IgD-negative memory B cell (primary cell): ENCODE measurements around the gene ANKAR. TPM values are rescaled to one million over a fixed set of nuclear protein-coding genes. Genes with fewer than 3 reads are reported as not detected.
A peak's percentile ranks its signal among the peaks of the same experiment; 100 is the strongest.
"Not testable (repeated sequence)": the region's sequence is repeated elsewhere in the genome, so short reads cannot be mapped to it uniquely, and the experiment has no call there.

ENCODE experiments used
- H3K27ac Mint-ChIP-seq, 3 donors: one replicate each; pipeline ENCODE4 v1.8.0; 2020 to 2022; ENCODE audit warnings: mild to moderate bottlenecking in 3 of 3, mixed read lengths in 3 of 3, moderate library complexity in 1 of 3
- H3K27me3 Mint-ChIP-seq: one replicate; pipeline ENCODE4 v1.8.0; 2021; ENCODE audit warnings: mixed read lengths
- H3K36me3 Mint-ChIP-seq: one replicate; pipeline ENCODE4 v1.8.0; 2020; ENCODE audit warnings: mild to moderate bottlenecking, mixed read lengths
- H3K4me1 Mint-ChIP-seq, 3 donors: one replicate each; pipeline ENCODE4 v1.8.0; 2020 to 2022; ENCODE audit warnings: mixed read lengths in 3 of 3, mild to moderate bottlenecking in 1 of 3
- H3K4me3 Mint-ChIP-seq, 4 donors: one replicate each; pipeline ENCODE4 v1.8.0; 2020 to 2022; ENCODE audit warnings: mild to moderate bottlenecking in 4 of 4, mixed read lengths in 4 of 4, moderate library complexity in 3 of 4
- H3K9me3 Mint-ChIP-seq, 3 donors: one replicate each; pipeline ENCODE4 v1.8.0; 2020 to 2021; ENCODE audit warnings: mixed read lengths in 3 of 3, mild to moderate bottlenecking in 1 of 3
- polyA plus RNA-seq: library from polyadenylated mRNA; unstranded; fragments of 300-500 nt; fragmentation: Illumina TruSeq; gene quantifications from one replicate; pipeline ENCODE4 v1.2.3, GENCODE V29; 2021

ANKAR gene
- polyA plus RNA-seq, 1 donor from 2014 or later: 10.0 TPM

GRCh38 chr2:189673661-189674373, 653 bp upstream of the ANKAR start:
- peak overlapping the region; percentile 88 to 99 (median 94) for H3K27ac Mint-ChIP-seq
- peak overlapping the region; percentile 79 to 98 (median 94) for H3K4me3 Mint-ChIP-seq
- H3K27me3 Mint-ChIP-seq: no peaks in the 10 kb centered on the region
- H3K36me3 Mint-ChIP-seq: peaks cover 7% of the 10 kb centered on the region
- peaks cover 18 to 25% (median 25%) of the 10 kb centered on the region in 3 donors for H3K4me1 Mint-ChIP-seq
- peaks cover 0 to 8% (median 4%) of the 10 kb centered on the region in 3 donors for H3K9me3 Mint-ChIP-seq

- peaks cover 6% of the 10 kb centered on the region for H3K36me3 Mint-ChIP-seq
- H3K4me1 Mint-ChIP-seq: peaks cover 23 to 45% (median 40%) of the 10 kb centered on the region in 3 donors
- H3K27me3 Mint-ChIP-seq: no peaks in the 10 kb centered on the region
- H3K4me3 Mint-ChIP-seq: peak overlapping the region in 1 of 4 donors; percentile 21
- H3K27ac Mint-ChIP-seq: no peak overlapping the region
- peaks cover 0 to 8% (median 4%) of the 10 kb centered on the region in 3 donors for H3K9me3 Mint-ChIP-seq
Measured at GRCh38 chr2:189676471-189676870, 2.0 kb downstream of the ANKAR start.

- peaks cover 6% of the 10 kb centered on the region for H3K36me3 Mint-ChIP-seq
- H3K27me3 Mint-ChIP-seq: no peaks in the 10 kb centered on the region
- peaks cover 0 to 8% (median 4%) of the 10 kb centered on the region in 3 donors for H3K9me3 Mint-ChIP-seq
- peak overlapping the region in 2 of 4 donors; percentile 15 to 63 for H3K4me3 Mint-ChIP-seq
- no peak overlapping the region for H3K27ac Mint-ChIP-seq
- peaks cover 17 to 37% (median 34%) of the 10 kb centered on the region in 3 donors for H3K4me1 Mint-ChIP-seq
Measured at GRCh38 chr2:189679226-189679625, 4.8 kb downstream of the ANKAR start.

GRCh38 chr2:189681203-189681602, 6.7 kb downstream of the ANKAR start:
- H3K27me3 Mint-ChIP-seq: no peaks in the 10 kb centered on the region
- H3K36me3 Mint-ChIP-seq: peaks cover 6% of the 10 kb centered on the region
- peaks cover 0 to 8% (median 4%) of the 10 kb centered on the region in 3 donors for H3K9me3 Mint-ChIP-seq
- H3K4me1 Mint-ChIP-seq: peaks cover 10 to 33% (median 28%) of the 10 kb centered on the region in 3 donors
- no peak overlapping the region for H3K4me3 Mint-ChIP-seq
- peak overlapping the region in 1 of 3 donors; percentile 12 for H3K27ac Mint-ChIP-seq

- Mint-ChIP-seq H3K27ac (no peak overlapping the region), H3K4me1 (peaks cover 10 to 31% (median 28%) of the 10 kb centered on the region in 3 donors), H3K27me3 (no peaks in the 10 kb centered on the region), H3K9me3 (peaks cover 0 to 8% (median 4%) of the 10 kb centered on the region in 3 donors), H3K4me3 (no peak overlapping the region), H3K36me3 (peaks cover 6% of the 10 kb centered on the region)
Measured at GRCh38 chr2:189681903-189682302, 7.4 kb downstream of the ANKAR start.

- peaks cover 10 to 27% (median 26%) of the 10 kb centered on the region in 3 donors for H3K4me1 Mint-ChIP-seq
- peaks cover 3% of the 10 kb centered on the region for H3K36me3 Mint-ChIP-seq
- H3K4me3 Mint-ChIP-seq: peak overlapping the region in 1 of 4 donors; percentile 15
- peaks cover 0 to 4% (median 4%) of the 10 kb centered on the region in 3 donors for H3K9me3 Mint-ChIP-seq
- no peaks in the 10 kb centered on the region for H3K27me3 Mint-ChIP-seq
- H3K27ac Mint-ChIP-seq: no peak overlapping the region
Measured at GRCh38 chr2:189683348-189683747, 8.9 kb downstream of the ANKAR start.

GRCh38 chr2:189684811-189685210, 10.3 kb downstream of the ANKAR start:
- Mint-ChIP-seq H3K9me3 (no peaks in the 10 kb centered on the region), H3K4me3 (no peak overlapping the region)

GRCh38 chr2:189685540-189686229, 11.2 kb downstream of the ANKAR start:
- H3K27me3 Mint-ChIP-seq: no peaks in the 10 kb centered on the region
- peaks cover 6% of the 10 kb centered on the region for H3K36me3 Mint-ChIP-seq
- no peak overlapping the region for H3K27ac Mint-ChIP-seq
- H3K4me3 Mint-ChIP-seq: no peak overlapping the region
- H3K9me3 Mint-ChIP-seq: no peaks in the 10 kb centered on the region
- H3K4me1 Mint-ChIP-seq: peaks cover 2 to 10% (median 7%) of the 10 kb centered on the region in 3 donors

More at GRCh38 chr2:189684811-189685210, 10.3 kb downstream of the ANKAR start:
- H3K4me1 Mint-ChIP-seq: peaks cover 9 to 18% (median 14%) of the 10 kb centered on the region in 3 donors
- no peaks in the 10 kb centered on the region for H3K27me3 Mint-ChIP-seq
- H3K27ac Mint-ChIP-seq: no peak overlapping the region
- peaks cover 6% of the 10 kb centered on the region for H3K36me3 Mint-ChIP-seq

GRCh38 chr2:189687796-189688195, 13.3 kb downstream of the ANKAR start:
- not testable (repeated sequence) for H3K27me3 Mint-ChIP-seq, H3K4me3 Mint-ChIP-seq, H3K36me3 Mint-ChIP-seq, H3K27ac Mint-ChIP-seq, H3K9me3 Mint-ChIP-seq, H3K4me1 Mint-ChIP-seq

- H3K4me1 Mint-ChIP-seq: peaks cover 0 to 2% (median 0%) of the 10 kb centered on the region in 3 donors
- no peaks in the 10 kb centered on the region for H3K36me3 Mint-ChIP-seq
- no peaks in the 10 kb centered on the region for H3K27me3 Mint-ChIP-seq
- H3K27ac Mint-ChIP-seq: no peak overlapping the region
- H3K4me3 Mint-ChIP-seq: no peak overlapping the region
- H3K9me3 Mint-ChIP-seq: no peaks in the 10 kb centered on the region
Measured at GRCh38 chr2:189696223-189696622, 21.8 kb downstream of the ANKAR start.

- Mint-ChIP-seq H3K4me1 (peaks cover 0 to 2% (median 0%) of the 10 kb centered on the region in 3 donors), H3K9me3 (no peaks in the 10 kb centered on the region), H3K27ac (no peak overlapping the region), H3K36me3 (no peaks in the 10 kb centered on the region), H3K27me3 (no peaks in the 10 kb centered on the region), H3K4me3 (peak overlapping the region in 1 of 4 donors; percentile 65)
Measured at GRCh38 chr2:189698020-189698887, 23.8 kb downstream of the ANKAR start.

GRCh38 chr2:189700681-189701080, 26.2 kb downstream of the ANKAR start:
- Mint-ChIP-seq H3K4me3 (no peak overlapping the region), H3K27ac (no peak overlapping the region), H3K36me3 (peaks cover 3% of the 10 kb centered on the region), H3K4me1 (peaks cover 0 to 2% (median 0%) of the 10 kb centered on the region in 3 donors), H3K27me3 (no peaks in the 10 kb centered on the region), H3K9me3 (no peaks in the 10 kb centered on the region)

- Mint-ChIP-seq H3K27me3 (no peaks in the 10 kb centered on the region), H3K9me3 (no peaks in the 10 kb centered on the region)
Measured at GRCh38 chr2:189702071-189702470, 27.6 kb downstream of the ANKAR start.

GRCh38 chr2:189709501-189710221, 35.2 kb downstream of the ANKAR start:
- peaks cover 0 to 4% (median 0%) of the 10 kb centered on the region in 3 donors for H3K9me3 Mint-ChIP-seq
- no peaks in the 10 kb centered on the region for H3K27me3 Mint-ChIP-seq
- H3K4me1 Mint-ChIP-seq: peaks cover 0 to 1% (median 0%) of the 10 kb centered on the region in 3 donors
- H3K36me3 Mint-ChIP-seq: peaks cover 6% of the 10 kb centered on the region
- no peak overlapping the region for H3K4me3 Mint-ChIP-seq
- H3K27ac Mint-ChIP-seq: no peak overlapping the region

More at GRCh38 chr2:189702071-189702470, 27.6 kb downstream of the ANKAR start:
- H3K4me3 Mint-ChIP-seq: no peak overlapping the region
- H3K4me1 Mint-ChIP-seq: peaks cover 0 to 2% (median 0%) of the 10 kb centered on the region in 3 donors
- no peak overlapping the region for H3K27ac Mint-ChIP-seq
- H3K36me3 Mint-ChIP-seq: peaks cover 3% of the 10 kb centered on the region
